ENCODE data around the gene UBR7. TPM values are rescaled to one million over a fixed set of nuclear protein-coding genes. Genes with fewer than 3 reads are reported as not detected.
A peak's percentile ranks its signal among the peaks of the same experiment; 100 is the strongest.
"Not testable (repeated sequence)": the region's sequence is repeated elsewhere in the genome, so short reads cannot be mapped to it uniquely, and the experiment has no call there.

The UBR7 gene
- polyA plus RNA-seq (2012; ENCODE audit: low read depth, missing spikeins): 29.2 TPM

- TF ChIP-seq TAF1 (IDR thresholded peaks at IDR 0.05; ENCODE audit: low read depth, low read length) (peak; percentile 83), POLR2AphosphoS5 (IDR thresholded peaks at IDR 0.05; ENCODE audit: low read depth, low read length) (peak; percentile 59), PAX5 (IDR thresholded peaks at IDR 0.05; ENCODE audit: insufficient read depth, low read length, severe bottlenecking) (no peak), POLR2A (IDR thresholded peaks at IDR 0.05; ENCODE audit: low read depth, low read length) (peak; percentile 83; the same call in 1 of the 2 replicates), POU2F2 (IDR thresholded peaks at IDR 0.05; ENCODE audit: low read depth, low read length) (peak; percentile 52; the same call in 1 of the 2 replicates), SPI1 (IDR thresholded peaks at IDR 0.05; ENCODE audit: low read depth, low read length) (peak; percentile 33)
- FAIRE-seq (peak; percentile 93), DNase-seq (ENCODE audit: insufficient read length, low spot score) (peak; percentile 82)
These were observed at the start of gene UBR7, which contains the start of gene GON7 for GRCh38 chr14:93206793-93207467. Gene UBR7, plus strand, starts transcription at chr14:93207256. Its CDS starts 36 bp downstream, at chr14:93207292. Gene GON7, minus strand, starts transcription at chr14:93207065. Its CDS starts 28 bp downstream, at chr14:93207037.

- DNase-seq (ENCODE audit: insufficient read length, low spot score); FAIRE-seq: not testable (repeated sequence)
These were observed 48.7 kb upstream of the UBR7 start for GRCh38 chr14:93158349-93158748.

- not testable (repeated sequence) for FAIRE-seq; DNase-seq (ENCODE audit: insufficient read length, low spot score)
These were observed 47.3 kb upstream of the UBR7 start for GRCh38 chr14:93159625-93160352.

GRCh38 chr14:93160353-93160801, 46.7 kb upstream of the UBR7 start:
- TF ChIP-seq POLR2A (IDR thresholded peaks at IDR 0.05; ENCODE audit: low read depth, low read length) (no peak), TAF1 (IDR thresholded peaks at IDR 0.05; ENCODE audit: low read depth, low read length) (no peak), PAX5 (IDR thresholded peaks at IDR 0.05; ENCODE audit: insufficient read depth, low read length, severe bottlenecking) (no peak), POLR2AphosphoS5 (IDR thresholded peaks at IDR 0.05; ENCODE audit: low read depth, low read length) (no peak), SPI1 (IDR thresholded peaks at IDR 0.05; ENCODE audit: low read depth, low read length) (no peak), POU2F2 (IDR thresholded peaks at IDR 0.05; ENCODE audit: low read depth, low read length) (no peak)
- DNase-seq (ENCODE audit: insufficient read length, low spot score) (no peak), FAIRE-seq (peak; percentile 5)

- FAIRE-seq: no peak
- TF ChIP-seq SPI1 (IDR thresholded peaks at IDR 0.05; ENCODE audit: low read depth, low read length) (no peak), POU2F2 (IDR thresholded peaks at IDR 0.05; ENCODE audit: low read depth, low read length) (no peak), TAF1 (IDR thresholded peaks at IDR 0.05; ENCODE audit: low read depth, low read length) (no peak), POLR2A (IDR thresholded peaks at IDR 0.05; ENCODE audit: low read depth, low read length) (no peak), POLR2AphosphoS5 (IDR thresholded peaks at IDR 0.05; ENCODE audit: low read depth, low read length) (no peak), PAX5 (IDR thresholded peaks at IDR 0.05; ENCODE audit: insufficient read depth, low read length, severe bottlenecking) (no peak)
- no peak for DNase-seq (ENCODE audit: insufficient read length, low spot score)
These were observed 45.6 kb upstream of the UBR7 start for GRCh38 chr14:93161411-93161940.

- FAIRE-seq (no peak), DNase-seq (ENCODE audit: insufficient read length, low spot score) (no peak)
These were observed 43.5 kb upstream of the UBR7 start for GRCh38 chr14:93163564-93163963.

GRCh38 chr14:93165271-93166265, 41.5 kb upstream of the UBR7 start:
- not testable (repeated sequence) for FAIRE-seq; DNase-seq (ENCODE audit: insufficient read length, low spot score)

More at GRCh38 chr14:93163564-93163963, 43.5 kb upstream of the UBR7 start:
- TF ChIP-seq SPI1 (IDR thresholded peaks at IDR 0.05; ENCODE audit: low read depth, low read length) (no peak), PAX5 (IDR thresholded peaks at IDR 0.05; ENCODE audit: insufficient read depth, low read length, severe bottlenecking) (no peak), POU2F2 (IDR thresholded peaks at IDR 0.05; ENCODE audit: low read depth, low read length) (no peak), POLR2AphosphoS5 (IDR thresholded peaks at IDR 0.05; ENCODE audit: low read depth, low read length) (no peak), POLR2A (IDR thresholded peaks at IDR 0.05; ENCODE audit: low read depth, low read length) (no peak), TAF1 (IDR thresholded peaks at IDR 0.05; ENCODE audit: low read depth, low read length) (no peak)

- FAIRE-seq; DNase-seq (ENCODE audit: insufficient read length, low spot score): not testable (repeated sequence)
These were observed 38.4 kb upstream of the UBR7 start for GRCh38 chr14:93168610-93169009.

GRCh38 chr14:93169619-93170018, 37.4 kb upstream of the UBR7 start:
- not testable (repeated sequence) for DNase-seq (ENCODE audit: insufficient read length, low spot score); FAIRE-seq

- DNase-seq (ENCODE audit: insufficient read length, low spot score); FAIRE-seq: not testable (repeated sequence)
These were observed 36.9 kb upstream of the UBR7 start for GRCh38 chr14:93170141-93170540.
